Kidney capillary endothelial cell (primary cell): Measurements from ENCODE around the gene FOLR1.
"Not testable (repeated sequence)": the region's sequence is repeated elsewhere in the genome, so short reads cannot be mapped to it uniquely, and the experiment has no call there.

Experiments used
- DNase-seq: peaks from one replicate; pipeline ENCODE4 v3.0.0-alpha.2; 2018; ENCODE audit warnings: low spot score

The FOLR1 gene

DNA sequence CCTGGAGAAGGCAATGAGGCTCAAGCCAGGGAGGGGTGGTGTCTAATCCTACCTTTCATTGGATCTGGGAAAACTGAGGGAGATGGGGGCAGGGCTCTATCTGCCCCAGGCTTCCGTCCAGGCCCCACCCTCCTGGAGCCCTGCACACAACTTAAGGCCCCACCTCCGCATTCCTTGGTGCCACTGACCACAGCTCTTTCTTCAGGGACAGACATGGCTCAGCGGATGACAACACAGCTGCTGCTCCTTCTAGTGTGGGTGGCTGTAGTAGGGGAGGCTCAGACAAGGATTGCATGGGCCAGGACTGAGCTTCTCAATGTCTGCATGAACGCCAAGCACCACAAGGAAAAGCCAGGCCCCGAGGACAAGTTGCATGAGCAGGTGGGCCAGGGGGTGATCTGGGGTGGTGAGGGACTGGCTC is at the start of gene FOLR1:
Gene FOLR1 (plus strand): TSS at position 180 of the 421 bp plus-strand sequence. CDS start 34 bp downstream, at position 214.
- no peak for DNase-seq

DNA sequence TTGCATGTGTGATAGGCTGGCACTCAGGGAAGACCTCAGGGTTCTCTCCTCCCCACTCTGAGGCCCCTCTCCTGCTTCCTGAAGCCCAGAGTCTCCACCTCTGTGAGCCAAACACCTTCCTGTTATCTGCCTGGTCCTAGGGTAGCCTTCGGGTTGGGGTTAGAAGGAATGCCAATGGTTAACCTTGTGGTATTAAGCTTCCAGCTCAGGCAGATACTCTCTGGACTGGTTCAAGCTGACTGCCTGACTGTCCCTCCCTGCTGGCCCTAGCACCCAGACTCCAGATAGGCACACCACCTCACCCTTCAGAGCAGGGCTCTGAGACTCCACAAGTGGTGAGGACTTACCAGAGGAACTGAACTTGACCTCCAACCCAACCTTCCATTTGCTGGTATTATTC is 49.4 kb upstream of the FOLR1 start:
- not testable (repeated sequence) for DNase-seq

DNA sequence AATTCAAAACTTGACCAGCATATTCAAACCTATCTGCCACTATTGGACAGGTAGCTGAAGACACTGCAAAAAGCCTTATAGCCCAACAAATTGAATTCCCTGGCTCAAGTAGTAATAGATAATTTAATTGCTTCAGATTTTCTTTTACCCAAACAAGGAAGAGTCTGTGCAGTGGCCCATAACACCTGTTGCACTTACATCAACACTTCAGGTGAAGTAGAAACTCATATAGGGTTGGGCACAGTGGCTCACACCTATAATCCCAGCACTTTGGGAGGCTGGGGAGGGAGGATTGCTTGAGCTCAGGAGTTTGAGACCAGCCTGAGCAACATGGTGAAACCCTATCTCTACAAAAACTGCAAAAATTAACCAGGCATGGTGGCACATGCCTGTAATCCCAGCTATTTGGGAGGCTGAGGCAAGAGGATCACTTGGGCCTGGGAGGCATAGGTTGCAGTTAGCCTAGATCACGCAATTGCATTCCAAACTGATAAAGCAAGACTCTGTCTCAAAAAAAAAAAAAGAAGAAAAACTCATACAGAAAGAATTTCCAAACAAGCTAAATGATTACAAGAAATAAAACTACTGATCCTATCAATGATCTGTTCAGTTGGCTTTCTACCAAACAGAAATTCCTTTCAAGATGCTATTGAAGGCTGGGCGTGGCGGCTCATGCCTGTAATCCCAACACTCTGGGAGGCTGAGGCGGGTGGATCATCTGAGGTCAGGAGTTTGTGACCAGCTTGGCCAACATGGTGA is 47.0 kb upstream of the FOLR1 start:
- no peak for DNase-seq

DNA sequence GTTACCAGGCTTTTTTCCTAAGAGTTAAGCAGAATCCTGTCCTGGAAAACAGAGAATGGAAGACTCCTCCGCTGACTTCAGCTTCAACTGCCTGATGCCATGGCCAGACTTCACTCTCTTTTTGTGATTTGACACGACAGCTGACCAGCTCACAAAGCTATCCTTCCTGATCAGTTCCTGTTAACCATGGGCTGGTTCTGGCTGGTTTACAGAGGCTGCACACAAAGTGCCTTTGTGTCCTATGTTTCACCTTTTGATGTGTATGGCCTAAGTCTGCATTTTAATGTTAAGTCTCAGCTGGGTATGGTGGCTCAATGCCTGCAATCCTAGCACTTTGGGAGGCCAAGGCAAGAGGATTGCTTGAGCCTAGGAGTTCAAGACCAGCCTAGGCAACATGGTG is 45.3 kb upstream of the FOLR1 start:
- no peak for DNase-seq

DNA sequence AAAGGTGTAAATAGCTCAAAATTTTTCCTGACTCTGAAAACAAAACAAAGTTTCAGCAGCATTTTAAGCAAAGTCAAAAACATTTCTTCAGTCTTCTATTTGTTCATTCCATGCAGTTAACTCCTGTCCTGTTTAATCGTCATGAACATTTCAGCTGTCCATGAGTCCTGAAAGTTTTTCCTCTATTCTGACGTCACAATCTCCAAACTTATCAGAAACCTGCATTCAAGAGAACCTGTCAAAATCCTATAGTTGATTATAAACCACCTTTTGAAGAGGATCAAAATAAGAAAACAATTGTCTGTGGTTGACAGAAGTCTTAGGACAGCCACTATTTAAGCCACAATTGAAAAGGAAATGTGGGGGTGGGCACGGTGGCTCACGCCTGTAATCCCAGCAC is 41.1 kb upstream of the FOLR1 start:
- no peak for DNase-seq

DNA sequence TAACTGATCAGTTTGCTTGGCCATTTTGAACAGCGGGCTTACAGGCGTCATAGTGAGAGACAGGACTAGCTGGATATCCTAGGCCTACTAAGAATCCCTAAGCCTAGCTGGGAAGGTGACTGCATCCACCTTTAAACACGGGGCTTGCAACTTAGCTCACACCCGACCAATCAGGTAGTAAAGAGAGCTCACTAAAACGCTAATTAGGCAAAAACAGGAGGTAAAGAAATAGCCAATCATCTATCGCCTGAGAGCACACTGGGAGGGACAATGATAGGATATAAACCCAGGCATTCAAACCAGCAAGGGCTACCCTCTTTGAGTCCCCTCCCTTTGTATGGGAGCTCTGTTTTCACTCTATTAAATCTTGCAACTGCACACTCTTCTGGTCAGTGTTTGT is 38.1 kb upstream of the FOLR1 start:
- DNase-seq: not testable (repeated sequence)

DNA sequence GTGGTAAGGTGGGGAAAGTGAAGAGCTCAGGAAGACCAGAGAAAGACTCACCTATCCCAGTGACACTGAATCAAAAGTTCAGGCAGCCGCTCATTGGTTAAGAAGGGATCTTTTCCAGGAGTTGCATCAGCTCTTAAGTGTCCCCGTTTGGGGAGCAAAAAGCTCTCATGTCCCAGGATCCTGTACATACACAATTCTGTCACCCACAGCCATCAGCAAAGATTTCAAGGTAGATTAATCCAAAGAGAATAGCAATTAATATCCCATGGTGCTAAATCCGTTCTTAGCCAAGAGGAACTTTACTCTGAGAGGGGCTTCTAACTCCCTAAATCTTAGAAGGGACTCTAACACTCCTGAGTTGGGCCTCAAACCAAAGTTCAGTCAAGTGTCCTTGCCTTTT is 37.1 kb upstream of the FOLR1 start:
- DNase-seq: no peak

DNA sequence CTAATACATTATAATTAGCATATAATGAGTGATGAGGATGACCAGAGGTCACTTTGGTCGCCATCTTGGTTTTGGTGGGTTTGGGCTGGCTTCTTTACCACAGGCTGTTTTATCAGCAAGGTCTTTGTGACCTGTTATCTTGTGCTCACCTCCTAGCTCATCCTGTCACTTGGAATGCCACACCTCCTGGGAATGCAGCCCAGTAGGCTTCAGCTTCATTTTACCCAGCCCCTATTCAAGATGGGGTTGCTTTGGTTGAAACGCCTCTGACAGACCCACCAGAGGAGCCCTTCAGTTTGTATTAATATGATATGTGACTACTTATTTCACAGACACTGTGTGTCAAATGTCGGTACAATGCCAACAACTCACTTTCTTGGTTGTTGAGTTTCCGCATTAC is 36.2 kb upstream of the FOLR1 start:
- no peak for DNase-seq

DNA sequence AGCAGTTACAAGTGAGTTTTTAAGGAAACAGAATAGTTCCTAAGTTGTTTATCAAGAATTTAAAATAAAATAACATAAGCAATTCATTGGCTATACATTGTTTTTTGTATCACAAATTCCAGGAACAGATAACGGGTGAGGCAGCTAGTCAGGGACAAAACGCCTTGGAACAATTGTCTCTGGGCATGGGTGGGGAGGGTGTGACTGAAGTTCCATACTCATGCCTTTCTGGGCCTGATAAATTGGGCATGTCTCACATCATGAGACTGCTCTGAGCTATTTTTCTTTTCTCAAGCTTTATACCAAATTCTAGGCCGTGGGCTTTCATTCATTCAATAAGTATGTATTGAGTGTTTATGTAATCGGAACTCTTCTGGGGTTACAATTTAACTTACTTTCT is 34.8 kb upstream of the FOLR1 start:
- DNase-seq: no peak

DNA sequence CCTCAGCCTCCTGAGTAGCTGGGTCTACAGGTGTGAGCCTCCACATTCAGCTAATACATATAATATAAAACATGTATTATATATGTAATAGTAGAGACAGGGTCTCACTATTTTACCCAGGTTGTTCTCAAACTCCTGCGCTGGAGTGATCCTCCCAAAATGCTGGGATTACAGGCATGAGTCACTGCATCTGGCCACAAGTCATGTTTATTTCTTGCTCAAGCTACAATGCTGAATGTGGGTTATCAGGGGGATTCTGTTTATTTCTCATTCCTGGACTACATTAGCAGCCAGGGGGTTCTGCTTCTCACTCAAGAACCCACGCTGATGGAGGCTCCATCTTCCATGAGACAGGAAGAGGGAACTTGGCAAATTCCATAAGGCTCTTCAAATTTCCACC is 31.6 kb upstream of the FOLR1 start:
- DNase-seq: no peak

DNA sequence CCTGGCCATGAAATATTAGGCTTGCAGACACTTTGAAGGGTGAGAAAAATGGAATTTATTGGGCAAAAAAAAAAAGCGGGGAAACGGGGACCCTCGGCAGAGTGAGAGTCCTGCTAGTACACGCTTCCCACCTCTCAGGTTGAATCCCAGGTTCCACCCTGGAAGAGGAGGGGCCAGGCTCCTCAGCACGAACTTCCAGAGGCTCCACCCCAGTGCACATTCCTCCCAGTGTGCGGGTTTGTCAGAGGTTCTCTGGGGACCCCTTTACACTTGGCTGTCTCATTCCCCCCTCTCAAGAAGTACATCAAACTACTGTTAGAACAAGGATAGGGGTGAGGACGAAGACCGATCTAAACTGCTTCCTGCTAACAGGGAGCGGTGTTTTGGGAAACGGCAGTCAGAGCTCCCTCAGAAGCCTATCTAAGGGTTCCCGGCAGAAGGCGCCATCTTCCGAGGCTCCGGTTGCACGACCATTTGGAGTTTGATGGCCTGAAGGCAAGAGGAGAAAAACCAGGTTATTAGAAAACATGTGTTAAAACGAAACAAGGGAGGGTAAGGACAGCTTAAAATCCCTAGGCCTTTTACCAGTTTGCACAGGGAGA is 28.9 kb upstream of the FOLR1 start:
- DNase-seq: no peak

DNA sequence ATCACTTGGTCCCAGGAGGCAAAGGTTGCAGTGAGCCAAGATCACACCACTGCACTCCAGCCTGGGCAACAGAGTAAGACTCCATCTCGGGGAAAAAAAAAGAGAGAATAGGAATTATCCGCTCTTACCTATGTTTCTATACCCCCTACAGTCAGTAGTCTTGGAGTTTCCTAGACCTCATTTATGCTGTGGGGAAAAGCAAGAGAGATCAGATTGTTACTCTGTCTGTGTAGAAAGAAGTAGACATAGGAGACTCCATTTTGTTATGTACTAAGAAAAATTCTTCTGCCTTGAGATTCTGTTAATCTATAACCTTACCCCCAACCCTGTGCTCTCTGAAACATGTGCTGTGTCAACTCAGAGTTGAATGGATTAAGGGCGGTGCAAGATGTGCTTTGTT is 27.8 kb upstream of the FOLR1 start:
- not testable (repeated sequence) for DNase-seq

DNA sequence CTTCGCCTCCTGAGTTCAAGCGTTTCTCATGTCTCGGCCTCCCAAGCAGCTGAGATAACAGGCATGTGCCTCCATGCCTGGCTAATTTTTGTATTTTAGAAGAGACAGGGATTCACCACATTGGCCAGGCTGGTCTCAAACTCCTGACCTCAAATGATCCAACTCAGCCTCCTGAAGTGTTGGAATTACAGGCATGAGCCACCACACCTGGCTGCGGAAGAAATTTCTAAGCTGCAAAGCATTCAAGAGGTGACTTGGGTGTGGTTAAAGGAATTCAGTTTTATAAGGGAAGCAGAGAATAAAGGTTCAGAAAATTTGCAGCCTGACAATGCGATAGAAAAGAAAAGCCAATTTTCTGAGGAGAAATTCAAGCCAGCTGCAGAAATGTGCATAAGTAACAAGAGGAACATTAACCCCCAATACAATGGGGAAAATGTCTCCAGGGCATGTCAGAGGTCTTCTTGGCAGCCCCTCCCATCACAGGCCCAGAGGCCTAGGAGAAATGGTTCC is 22.8 kb upstream of the FOLR1 start:
- DNase-seq: not testable (repeated sequence)

DNA sequence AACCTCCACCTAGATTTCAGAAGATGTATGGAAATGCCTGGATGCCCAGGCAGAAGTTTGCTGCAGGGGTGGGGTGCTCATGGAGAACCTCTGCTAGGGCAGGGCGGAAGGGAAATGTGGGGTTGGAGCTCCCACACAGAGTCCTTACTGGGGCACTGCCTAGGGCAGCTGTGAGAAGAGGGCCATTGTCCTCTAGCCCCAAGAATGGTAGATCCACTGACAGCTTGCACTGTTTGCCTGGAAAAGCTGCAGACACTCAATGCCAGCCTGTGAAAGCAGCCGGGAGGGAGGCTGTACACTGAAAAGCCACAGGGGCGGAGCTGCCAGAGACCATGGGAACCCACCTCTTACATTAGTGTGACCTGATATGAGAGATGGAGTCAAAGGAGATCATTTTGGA is 22.2 kb upstream of the FOLR1 start:
- not testable (repeated sequence) for DNase-seq

DNA sequence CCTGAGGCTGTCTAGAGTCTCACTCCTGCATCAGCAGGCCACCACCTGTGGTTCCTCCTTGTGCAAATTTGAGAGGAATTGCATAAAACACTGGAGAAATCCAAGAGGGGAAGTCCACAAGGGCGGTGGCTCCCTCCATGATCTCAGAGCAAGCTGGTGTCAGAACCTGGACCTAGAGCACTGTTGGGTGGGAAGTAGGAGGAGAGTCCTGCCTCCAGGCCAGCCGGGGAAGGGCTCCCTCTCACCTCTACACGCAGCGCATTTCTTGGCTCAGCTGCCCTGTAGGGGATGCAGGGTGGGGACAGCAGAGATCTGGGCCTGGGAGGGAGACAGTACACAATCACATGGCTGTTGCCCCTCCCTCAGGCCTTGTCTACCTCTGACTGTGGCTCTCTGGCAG is 19.9 kb upstream of the FOLR1 start:
- DNase-seq: not testable (repeated sequence)

DNA sequence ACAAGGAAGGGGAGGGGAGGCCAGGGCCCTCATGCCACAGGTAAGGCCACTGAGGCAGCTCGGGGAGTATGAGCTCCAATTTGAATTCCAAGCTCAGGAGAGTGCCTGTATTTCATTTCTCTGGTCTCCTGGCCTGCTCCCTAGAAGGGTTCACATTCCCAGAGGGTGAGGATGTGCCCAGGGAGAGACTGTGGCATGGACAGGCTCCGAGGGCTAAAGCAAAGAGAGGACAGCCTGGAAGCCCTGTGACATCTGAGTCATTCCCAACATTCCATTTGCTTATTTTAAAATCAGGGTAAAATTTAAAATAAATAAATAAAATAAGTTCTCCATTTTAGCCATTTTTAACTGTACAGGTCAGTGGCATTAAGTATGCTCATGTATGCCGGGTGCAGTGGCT is 18.6 kb upstream of the FOLR1 start:
- DNase-seq: no peak

DNA sequence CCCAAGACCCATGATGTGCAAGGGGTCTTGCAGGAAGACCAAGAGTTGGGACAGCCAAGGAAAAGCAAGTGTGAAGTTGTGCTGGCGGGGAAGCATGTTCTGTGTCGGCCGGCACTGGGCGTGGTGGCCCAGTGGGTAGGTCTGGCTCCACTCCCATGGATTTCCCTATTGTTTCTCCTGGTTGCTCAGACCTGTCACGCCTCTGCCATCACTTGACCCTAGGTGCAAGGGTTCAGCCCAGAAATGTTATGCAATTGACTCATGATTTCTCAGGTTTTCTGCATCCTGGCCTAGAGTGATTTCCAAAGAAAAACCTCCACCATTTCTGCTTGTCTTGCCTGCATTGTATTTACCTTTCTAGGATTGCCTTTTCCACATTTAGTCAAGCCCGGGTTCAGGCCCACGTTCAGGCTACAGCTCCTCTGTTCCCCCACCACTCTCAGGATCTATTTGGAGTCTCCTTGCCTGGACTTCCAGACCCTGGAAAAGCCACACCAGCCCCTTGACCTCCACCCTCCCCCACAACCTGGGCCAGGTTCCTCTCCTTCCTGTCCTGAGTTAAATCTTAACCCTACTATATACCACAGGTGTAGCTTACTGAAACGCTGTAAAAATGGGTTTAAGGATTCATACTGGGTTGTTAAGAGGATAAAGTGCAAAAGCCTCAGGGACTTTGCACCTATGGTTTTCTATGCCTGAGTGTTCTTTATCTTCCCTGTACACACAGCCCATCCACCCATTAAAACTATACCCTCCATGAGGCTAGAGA is 17.5 kb upstream of the FOLR1 start:
- no peak for DNase-seq

DNA sequence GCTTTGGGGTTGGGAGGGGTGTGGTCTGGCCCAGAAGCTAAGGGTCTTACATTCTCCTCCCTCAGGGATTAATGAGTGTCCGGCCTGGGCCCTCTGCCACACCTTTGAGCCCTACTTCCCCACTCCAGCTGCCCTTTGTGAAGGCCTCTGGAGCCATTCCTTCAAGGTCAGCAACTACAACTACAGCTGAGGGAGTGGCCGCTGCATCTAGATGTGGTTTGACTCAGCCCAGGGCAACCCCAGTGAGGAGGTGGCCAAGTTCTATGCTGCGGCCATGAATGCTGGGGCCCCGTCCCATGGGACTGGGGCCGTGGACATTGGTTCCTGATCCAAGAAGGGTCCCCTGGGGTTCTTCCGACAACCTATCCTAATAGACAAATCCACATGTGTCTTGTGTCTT is 14.3 kb upstream of the FOLR1 start:
- no peak for DNase-seq

DNA sequence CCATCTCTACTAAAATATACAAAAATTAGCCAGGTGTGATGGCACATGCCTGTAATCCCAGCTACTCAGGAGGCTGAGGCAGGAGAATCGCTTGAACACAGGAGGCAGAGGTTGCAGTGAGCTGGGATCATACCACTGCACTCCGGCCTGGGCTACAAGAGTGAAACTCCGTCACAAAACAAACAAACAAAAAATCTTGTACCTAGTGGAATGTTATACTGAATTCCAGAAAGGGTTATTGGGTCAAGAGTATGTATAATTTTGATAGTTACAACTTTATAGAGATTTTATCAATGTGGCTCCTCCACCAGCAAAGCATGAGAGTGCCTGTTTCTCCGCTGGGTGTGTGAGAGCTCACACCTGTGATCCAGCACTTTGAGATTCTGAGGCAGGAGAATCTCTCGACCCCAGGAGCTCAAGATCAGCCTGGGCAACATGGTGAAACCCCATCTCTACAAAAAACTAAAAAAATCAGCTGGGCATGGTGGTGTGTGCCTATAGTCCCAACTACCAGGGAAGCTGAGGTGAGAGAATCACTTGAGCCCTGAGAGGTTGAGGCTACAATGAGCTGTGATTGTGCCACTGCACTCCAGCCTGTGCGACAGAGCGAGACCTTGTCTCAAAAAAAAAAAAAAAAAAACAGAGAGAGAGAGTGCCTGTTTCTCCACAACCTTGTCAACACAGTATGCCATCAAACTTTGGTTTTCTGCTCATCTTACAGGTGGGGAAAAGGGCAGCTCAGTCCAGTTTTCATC is 12.7 kb upstream of the FOLR1 start:
- DNase-seq: no peak

DNA sequence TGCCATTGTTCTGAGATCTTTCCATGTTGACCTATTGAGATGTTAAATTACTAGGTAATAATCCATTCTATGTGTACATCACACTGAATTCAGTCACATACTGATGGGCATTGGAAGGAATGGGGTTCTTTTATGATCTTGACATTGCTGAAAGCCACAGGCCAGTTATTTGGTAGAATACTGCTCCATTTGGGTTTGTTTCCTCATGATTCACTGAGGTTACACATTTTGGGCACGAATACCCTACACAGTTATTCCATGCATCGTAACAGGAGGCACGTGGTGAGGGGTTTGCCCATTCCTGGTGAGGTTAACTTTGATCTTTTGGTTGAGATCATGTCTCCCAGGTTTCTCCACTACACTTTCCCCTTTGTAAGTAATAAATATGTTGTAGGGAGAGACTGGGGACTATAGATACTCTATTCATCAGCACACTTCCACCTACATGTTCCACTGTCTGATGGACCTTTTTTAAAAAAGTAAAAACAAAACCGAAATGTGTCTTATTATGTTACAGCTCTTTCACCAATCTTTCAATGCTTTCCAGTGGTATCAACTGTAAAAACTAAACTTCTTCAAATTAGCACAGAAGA is 12.0 kb upstream of the FOLR1 start:
- DNase-seq: no peak

DNA sequence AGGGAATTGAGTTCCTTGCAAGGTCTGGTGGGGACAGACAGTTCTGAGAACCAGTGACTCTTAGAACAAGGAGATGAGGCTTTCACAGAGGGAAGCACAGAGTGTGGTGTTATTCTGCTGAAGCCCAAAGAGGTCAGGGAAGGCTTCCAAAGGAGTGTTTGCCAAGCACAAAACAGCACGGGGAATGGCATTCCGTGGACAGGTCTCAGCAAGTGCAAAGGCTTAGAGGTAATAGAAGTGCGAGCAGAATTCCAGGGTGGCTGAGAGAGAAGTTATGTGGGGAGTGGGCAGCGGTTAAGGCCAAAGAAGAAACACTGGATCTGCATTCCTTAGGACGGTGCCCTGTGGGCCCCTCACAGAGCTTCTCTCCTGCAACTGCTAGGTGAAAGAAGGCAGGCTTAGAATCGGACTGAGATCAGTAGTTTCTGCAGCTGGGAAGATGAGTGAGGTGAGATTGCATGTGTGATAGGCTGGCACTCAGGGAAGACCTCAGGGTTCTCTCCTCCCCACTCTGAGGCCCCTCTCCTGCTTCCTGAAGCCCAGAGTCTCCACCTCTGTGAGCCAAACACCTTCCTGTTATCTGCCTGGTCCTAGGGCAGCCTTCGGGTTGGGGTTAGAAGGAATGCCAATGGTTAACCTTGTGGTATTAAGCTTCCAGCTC is 10.9 kb upstream of the FOLR1 start:
- not testable (repeated sequence) for DNase-seq
